NCI-H146 treated with DMSO at 0.1 percent for 48 hours (cell line): ENCODE data around the gene NACAD.
"Not testable (repeated sequence)": the region's sequence is repeated elsewhere in the genome, so short reads cannot be mapped to it uniquely, and the experiment has no call there.

ENCODE experiments used
- DNase-seq: peaks from one replicate; lab custom pipeline; 2025; ENCODE audit not compliant: unreplicated experiment; lab: John Stamatoyannopoulos, UW

The NACAD gene

GRCh38 chr7:45117582-45117981 lies 28.8 kb upstream of the NACAD start:
- DNase-seq, result no peak

DNA sequence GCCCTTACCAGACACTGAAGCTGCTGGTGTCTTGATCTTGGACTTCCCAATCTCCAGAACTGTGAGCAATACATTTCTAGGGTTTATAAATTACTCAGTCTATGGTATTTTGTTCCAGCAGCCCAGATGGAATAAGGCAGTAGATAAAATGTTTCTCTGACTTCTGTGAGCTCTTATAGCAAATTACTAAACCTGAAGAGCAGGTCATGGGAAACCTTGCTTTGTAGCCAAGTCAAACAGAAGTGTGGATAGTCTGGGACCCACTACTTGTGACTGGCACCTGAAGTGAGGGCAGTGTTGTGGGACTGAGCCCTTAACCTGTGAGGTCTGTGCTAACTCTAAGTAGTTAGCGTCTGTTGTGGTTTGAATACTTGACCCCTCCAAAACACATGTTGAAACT lies 27.3 kb upstream of the NACAD start:
- no peak for DNase-seq

GRCh38 chr7:45114926-45115325 lies 26.2 kb upstream of the NACAD start:
- DNase-seq, result no peak

GRCh38 chr7:45114257-45114656 lies 25.5 kb upstream of the NACAD start:
- DNase-seq, result not testable (repeated sequence)

DNA sequence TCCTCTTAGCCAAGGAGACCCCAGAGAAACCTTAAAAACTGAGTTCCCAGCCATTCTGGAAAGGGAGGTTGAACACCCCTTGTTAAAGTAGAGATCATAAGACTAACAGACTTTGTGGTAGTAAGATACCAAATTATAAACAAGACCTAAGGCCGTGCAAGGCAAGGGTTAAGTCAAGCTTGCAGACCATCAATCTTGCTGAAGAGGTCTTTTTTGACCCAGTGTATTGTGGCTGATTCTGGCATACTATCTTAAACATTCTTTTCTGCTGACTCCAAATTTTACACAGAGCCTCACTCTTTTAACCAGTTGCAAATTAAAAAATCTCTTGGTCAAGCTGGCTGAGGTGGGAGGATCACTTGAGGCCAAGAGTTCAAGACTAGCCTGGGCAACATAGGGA lies 23.9 kb upstream of the NACAD start:
- no peak for DNase-seq

DNA sequence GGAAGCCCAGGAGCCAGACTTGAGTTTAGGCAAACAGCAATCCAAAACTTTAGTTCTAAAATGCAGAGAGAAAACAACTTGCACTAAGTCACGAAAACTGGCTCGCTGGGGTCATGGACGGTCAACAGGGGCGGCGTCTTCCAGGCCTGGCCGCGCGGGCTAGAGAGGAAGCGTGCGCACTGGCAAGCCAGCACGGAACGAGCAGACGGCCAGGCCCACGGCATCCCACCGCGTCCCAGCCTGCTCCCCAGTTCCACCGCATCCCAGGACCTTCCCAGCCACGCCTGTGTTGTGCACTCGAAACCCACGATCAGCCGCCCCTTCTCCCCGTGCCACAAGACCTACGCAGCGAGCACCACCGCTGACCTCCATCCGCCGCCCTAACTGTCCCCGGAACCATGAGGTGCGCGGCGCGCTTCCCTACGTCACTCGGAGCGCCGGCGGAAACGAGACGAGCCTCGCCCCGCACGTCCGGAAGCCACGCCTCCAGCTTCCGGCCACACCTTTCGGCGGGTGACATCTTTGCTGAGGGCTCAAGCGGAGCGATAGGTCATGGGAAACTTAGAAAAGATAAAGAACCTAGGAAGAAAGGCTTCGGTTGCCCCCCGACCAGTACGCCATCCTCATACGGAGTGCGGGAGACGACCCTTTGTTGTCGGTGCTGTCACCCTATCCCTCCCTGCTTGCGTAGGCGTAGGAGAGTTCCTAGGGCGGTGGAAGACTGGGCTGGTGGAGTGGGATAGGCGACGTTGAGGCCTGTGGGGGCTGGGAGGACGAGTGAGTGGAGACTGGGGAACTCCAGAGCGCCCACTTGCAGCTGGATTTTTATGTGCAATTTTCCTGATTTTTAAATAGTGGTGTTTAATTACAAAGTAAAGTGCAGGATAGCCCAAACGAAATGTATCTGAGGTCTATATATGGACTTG lies 22.8 kb upstream of the NACAD start, which contains the start of gene TBRG4:
Gene TBRG4 (minus strand): TSS at position 400 of the 926 bp plus-strand sequence. CDS start 2,460 bp downstream, outside the sequence.
- peak; percentile 93 for DNase-seq

DNA sequence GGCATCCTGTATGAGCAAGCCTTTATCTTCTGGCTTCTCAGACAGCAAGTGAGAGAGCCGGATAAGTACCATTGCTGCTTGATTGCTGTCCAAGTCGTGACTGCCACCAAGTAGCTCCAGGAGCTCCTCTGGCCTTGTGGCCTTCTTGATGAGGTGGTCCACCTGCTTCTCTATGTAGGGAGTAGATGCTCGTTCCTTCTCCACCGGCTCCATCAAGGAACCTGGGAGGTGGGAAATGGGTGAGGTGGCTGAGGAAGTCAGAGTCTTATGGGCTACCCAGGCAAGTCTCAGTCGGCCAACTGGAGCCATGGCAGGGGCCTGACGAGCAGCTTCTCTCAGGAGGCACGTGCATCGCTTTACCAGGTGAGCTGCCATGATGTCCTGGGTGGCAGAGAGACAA lies 20.1 kb upstream of the NACAD start:
- DNase-seq, result no peak

DNA sequence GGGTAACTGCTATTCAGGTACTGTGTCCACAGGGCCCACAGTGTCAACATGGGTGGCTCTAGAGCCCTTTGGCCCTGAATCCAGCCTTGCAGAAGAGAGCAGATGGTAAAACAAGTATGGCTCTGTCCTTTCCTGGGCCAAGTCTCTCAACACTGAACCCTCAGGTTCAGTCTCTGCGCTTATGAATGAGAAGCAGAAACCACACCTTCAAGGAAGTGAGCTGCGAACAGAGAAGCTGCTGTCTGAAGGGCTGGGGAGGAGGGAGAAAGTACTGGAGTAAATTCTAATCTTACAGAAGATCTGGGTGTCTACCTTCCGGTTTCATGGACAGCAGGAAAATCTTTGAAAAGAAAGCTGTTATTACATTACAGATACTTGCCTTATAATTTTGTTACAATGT lies 18.6 kb upstream of the NACAD start:
- DNase-seq, result no peak

GRCh38 chr7:45106820-45107219 lies 18.1 kb upstream of the NACAD start:
- DNase-seq, result no peak

DNA sequence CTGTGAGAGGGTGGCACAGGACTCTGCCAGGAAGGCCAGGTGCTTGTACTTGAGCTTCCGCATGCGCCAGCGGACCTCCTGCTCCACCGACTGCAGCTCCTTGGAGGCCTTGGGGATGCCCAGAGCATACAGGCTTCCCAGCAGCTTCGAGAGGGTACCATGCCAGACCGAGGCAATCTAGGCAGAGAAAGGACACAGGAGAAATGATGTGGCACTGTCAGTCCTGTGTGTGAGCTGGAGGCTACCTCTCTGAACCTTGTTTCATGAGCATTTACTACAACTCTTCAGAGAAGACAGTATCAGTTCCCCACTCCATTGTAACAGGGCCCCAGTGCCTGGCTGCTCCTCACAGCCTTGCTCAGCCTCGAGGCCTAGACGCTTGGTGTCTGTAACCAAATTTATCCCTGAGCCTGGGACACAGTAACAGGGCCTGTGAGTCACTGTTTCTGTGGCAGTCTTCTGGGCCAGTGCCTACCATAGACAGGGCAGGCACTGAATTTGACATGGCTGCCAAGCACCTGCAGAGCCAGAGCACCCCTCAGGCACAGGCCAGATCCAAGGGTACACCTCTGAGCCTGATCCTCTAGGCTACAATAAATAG lies 16.9 kb upstream of the NACAD start:
- no peak for DNase-seq

DNA sequence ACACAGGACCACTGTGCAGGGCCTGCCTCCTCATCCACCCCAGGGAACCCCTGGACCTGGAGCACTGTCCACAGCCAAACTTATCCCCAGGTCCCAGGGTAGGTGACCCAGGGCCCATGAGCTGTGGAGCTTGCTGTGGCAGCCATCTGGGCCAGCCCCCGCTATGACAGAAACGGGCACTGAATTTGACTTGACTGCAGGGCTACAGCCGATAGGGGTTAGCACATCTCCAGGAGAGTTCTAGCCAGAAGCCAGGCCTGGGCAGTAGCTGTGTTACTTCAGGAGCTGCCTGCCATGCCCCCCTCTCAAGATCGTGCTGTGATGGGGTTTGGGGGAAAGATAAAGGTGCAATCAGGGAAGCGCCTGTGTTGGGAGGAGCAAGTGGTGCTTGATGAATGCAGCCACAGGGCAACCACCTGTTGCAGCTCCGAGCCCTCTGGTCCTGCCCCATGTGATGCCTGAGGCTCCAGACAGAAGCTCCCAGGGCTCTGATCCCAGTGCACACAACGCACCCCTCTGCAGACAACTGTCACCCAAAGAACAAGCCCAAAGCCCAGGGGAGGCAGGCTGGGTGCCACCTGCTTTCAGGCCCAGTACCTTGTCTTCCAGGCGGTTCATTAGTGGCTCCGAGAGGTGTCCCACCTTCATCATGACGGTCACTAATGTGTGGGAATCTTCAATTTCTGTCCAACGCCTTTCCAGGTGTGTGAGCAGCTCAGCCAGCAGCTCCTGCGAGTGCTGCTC lies 16.2 kb upstream of the NACAD start:
- DNase-seq, result no peak

DNA sequence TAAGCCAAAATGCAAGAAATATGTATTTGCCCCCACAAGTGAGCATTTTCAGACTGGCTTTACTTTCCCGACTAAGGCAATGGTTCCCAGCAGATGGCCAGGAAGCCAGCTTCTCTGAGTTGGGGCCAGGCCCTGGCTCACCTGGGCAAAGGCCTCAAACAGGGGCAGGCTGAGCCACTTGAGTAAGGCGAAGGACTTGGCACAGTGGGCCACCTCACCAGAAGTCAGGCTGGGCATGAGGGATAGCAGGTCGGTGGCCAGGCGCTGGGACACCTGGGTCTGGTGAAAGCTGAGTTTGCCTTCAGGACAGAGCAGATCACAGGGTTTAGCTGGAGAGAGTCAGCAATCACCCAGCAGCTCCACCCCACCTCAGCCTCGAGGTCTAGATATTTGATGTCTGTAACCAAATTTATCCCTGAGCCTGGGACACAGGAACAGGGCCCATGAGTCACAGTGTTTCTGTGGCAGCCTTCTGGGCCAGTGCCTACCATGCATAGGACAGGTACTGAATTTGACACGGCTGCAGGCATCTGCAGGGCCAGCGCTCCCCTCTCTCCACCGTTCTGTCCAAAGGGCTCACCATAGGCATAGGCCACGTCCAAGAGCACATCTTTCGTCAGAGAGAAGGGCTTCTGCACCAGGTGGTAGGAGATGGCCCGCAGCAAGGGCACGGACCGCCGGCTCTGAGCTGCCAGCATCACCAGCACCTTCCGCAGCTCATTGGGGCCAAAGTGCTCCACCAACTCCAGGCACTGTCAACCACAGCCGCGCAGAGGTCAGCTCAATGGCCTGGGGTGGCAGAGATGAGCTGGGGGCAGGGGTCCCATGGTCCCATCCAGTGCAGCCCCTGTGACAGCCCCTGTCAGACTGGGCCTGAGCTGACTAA lies 15.4 kb upstream of the NACAD start:
- DNase-seq, result no peak

GRCh38 chr7:45102785-45103712 lies 14.3 kb upstream of the NACAD start:
- DNase-seq, result no peak

DNA sequence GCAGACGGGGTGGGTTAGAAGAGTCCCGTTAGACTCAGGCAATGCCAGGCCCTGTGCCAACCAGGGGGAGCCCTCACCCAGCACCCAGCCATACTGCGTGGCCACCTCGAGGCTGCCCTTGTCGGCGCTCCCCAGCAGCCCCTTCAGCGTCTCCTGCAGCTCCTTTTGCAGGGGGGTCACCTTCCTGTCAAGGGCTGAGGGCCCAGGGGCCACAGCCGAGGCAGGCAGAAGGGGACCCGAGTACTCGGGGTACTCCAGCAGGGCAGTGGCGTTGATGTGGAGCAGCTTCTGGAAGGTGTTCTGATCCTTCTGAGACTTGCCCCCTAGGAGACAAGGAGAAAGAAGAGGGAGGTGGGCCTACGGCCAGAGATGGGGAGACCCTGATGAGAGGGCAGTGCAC lies 13.0 kb upstream of the NACAD start:
- DNase-seq, result no peak

DNA sequence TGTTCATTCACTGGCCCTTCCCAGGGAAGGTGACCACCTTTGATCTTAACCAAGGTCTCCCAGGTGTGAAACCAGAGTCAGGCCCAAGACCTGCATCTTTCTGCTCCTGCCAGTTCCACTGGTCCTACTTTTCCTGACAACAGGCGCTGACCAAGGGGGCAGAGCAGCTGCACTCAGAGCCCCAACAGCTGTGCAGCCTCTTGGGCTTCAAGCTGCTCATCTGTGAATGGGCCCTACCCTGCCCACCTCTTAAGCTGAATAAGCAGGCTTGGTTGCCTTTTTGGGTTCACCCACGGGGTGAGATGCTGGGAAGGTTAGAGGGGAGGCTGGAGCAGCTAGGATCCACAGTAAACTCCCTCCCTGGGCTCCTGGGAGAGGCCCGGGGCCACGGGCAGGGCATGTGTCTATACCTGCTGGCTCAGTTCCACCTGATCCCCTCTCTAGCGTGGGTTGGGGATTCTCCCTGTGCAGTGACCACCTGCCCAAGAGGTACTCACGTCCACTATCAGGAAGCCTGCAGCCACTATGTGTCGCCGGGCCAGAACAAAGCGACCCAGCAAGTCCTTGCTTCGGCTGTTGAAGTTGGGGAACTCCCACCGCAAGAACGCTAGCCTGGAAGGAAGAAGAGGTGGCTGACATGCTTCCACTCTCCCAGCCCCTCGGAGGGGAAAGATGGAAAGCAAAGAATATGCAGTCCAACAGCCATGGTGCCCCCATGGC lies 12.2 kb upstream of the NACAD start:
- no peak for DNase-seq

GRCh38 chr7:45099891-45100760 lies 11.4 kb upstream of the NACAD start:
- DNase-seq, result no peak

DNA sequence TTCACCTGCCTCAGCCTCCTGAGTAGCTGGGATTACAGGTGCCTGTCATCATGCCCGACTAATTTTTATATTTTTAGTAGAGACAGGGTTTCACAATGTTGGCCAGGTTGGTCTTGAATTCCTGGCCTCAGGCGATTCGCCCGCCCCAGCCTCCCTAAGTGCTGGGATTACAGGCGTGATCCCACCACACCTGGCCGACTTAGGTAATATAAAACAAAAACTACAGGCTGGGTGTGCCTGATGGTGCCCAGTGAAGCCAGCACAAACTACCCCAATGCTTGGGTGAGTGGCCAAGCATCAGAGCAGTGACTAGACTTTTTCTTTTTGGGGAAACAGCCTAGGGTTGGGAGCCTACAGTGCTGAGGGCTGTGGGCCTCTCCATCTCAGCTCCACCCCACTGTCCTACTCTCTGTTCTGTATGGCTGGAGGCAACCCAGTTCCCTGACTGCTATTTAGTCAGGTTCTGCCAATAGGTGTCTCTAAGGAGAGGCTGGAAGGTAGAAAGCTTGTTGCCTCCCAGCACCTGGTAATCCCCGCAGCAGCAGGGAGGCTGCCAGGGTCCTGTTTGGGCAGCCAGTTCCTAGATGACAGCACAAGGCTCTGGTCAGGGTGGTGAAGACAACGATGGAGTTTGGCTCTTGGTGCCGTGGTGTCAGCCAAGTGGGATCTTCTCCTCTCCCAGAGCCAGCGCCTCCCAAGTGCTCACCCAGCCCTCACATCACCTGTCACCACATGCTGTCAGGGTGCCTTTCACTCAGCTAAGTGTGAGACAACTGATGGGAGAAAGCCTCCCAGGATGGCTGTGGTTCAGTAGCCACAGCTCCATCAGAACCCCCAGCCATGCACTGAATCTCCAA lies 10.4 kb upstream of the NACAD start:
- no peak for DNase-seq
